Left forelimb (tissue), 1 donor: ENCODE data around the gene GRB14.
"Not testable (repeated sequence)": the region's sequence is repeated elsewhere in the genome, so short reads cannot be mapped to it uniquely, and the experiment has no call there.

Experiments
- DNase-seq: peaks from one replicate; pipeline ENCODE4 v3.0.0-alpha.2; 2018; ENCODE audit warnings: low spot score

GRB14 gene

GRCh38 chr2:164558450-164558849 lies 62.8 kb downstream of the GRB14 start:
- no peak for DNase-seq

- DNase-seq: no peak
These were observed 66.8 kb downstream of the GRB14 start for GRCh38 chr2:164554487-164554886.

- DNase-seq: no peak
These were observed 69.8 kb downstream of the GRB14 start for GRCh38 chr2:164551519-164551918.

- DNase-seq: not testable (repeated sequence)
These were observed 71.6 kb downstream of the GRB14 start for GRCh38 chr2:164549705-164550104.

- no peak for DNase-seq
These were observed 75.8 kb downstream of the GRB14 start for GRCh38 chr2:164545484-164545883.

GRCh38 chr2:164542581-164543021 lies 78.7 kb downstream of the GRB14 start:
- DNase-seq: no peak

GRCh38 chr2:164538240-164538866 lies 82.9 kb downstream of the GRB14 start:
- no peak for DNase-seq

- no peak for DNase-seq
These were observed 85.8 kb downstream of the GRB14 start for GRCh38 chr2:164535280-164536025.

GRCh38 chr2:164530464-164530863 lies 90.8 kb downstream of the GRB14 start:
- DNase-seq: no peak

GRCh38 chr2:164523726-164524125 lies 97.6 kb downstream of the GRB14 start:
- DNase-seq: no peak

- DNase-seq: no peak
These were observed 98.3 kb downstream of the GRB14 start for GRCh38 chr2:164523009-164523408.

GRCh38 chr2:164522561-164522981 lies 98.7 kb downstream of the GRB14 start:
- DNase-seq: no peak

GRCh38 chr2:164515734-164516133 lies 105.5 kb downstream of the GRB14 start:
- DNase-seq: no peak

- no peak for DNase-seq
These were observed 106.3 kb downstream of the GRB14 start for GRCh38 chr2:164515030-164515429.

GRCh38 chr2:164514491-164514890 lies 106.8 kb downstream of the GRB14 start:
- no peak for DNase-seq

GRCh38 chr2:164512871-164513270 lies 108.4 kb downstream of the GRB14 start:
- DNase-seq: no peak

GRCh38 chr2:164511738-164512137 lies 109.5 kb downstream of the GRB14 start:
- DNase-seq: no peak

GRCh38 chr2:164510895-164511294 lies 110.4 kb downstream of the GRB14 start:
- no peak for DNase-seq

- DNase-seq: no peak
These were observed 112.0 kb downstream of the GRB14 start for GRCh38 chr2:164509137-164509877.

- no peak for DNase-seq
These were observed 117.0 kb downstream of the GRB14 start for GRCh38 chr2:164504253-164504652.

GRCh38 chr2:164498836-164499235 lies 122.4 kb downstream of the GRB14 start:
- DNase-seq: no peak

GRCh38 chr2:164496881-164497280 lies 124.4 kb downstream of the GRB14 start:
- no peak for DNase-seq

- no peak for DNase-seq
These were observed 124.9 kb downstream of the GRB14 start for GRCh38 chr2:164496421-164496820.
